Karpas-422 (cell line): ENCODE measurements around the gene SLC4A1AP. TPM values are rescaled to one million over a fixed set of nuclear protein-coding genes. Genes with fewer than 3 reads are reported as not detected.
A peak's percentile ranks its signal among the peaks of the same experiment; 100 is the strongest.

Experiments
- DNase-seq: peaks from one replicate; pipeline ENCODE4 v3.0.0-alpha.2; 2015
- H2AFZ ChIP-seq: fragments of 200-600 bp; sonication (generic); 2 replicates; pipeline ENCODE4 v1.6.1; 2014; ENCODE audit warnings: antibody characterized with exemption, low read length, mixed read lengths
- H3K27ac ChIP-seq: fragments of 200-600 bp; sonication (generic); 2 replicates; pipeline ENCODE4 v1.5.1; 2014; ENCODE audit warnings: mild to moderate bottlenecking, low read length, moderate library complexity
- H3K27me3 ChIP-seq: fragments of 200-600 bp; sonication (generic); 2 replicates; pipeline ENCODE4 v1.6.1; 2014; ENCODE audit warnings: low read length, mixed read lengths
- H3K36me3 ChIP-seq: fragments of 200-600 bp; sonication (generic); 2 replicates; pipeline ENCODE4 v1.6.1; 2014; ENCODE audit warnings: low read length, mixed read lengths; ENCODE audit not compliant: insufficient read depth
- H3K4me1 ChIP-seq: fragments of 200-600 bp; sonication (generic); 2 replicates; pipeline ENCODE4 v1.6.1; 2014; ENCODE audit warnings: mild to moderate bottlenecking, low read length, mixed read lengths
- H3K4me2 ChIP-seq: fragments of 200-600 bp; sonication (generic); 2 replicates; pipeline ENCODE4 v1.6.1; 2014; ENCODE audit warnings: low read length, low read depth, mild to moderate bottlenecking; ENCODE audit not compliant: poor library complexity, severe bottlenecking
- H3K4me3 ChIP-seq: fragments of 200-600 bp; sonication (generic); 2 replicates; pipeline ENCODE4 v1.5.1; 2014; ENCODE audit warnings: mild to moderate bottlenecking, antibody characterized with exemption, low read length, mixed read lengths
- H3K79me2 ChIP-seq: fragments of 200-600 bp; sonication (generic); 2 replicates; pipeline ENCODE4 v1.6.1; 2014; ENCODE audit warnings: mild to moderate bottlenecking, low read length, mixed read lengths
- H3K9ac ChIP-seq: fragments of 200-600 bp; sonication (generic); 2 replicates; pipeline ENCODE4 v1.6.0; 2014; ENCODE audit warnings: low read length
- H3K9me2 ChIP-seq: fragments of 200-600 bp; sonication (generic), shearing (Covaris generic); replicated peaks from 2 replicates; pipeline ENCODE4 v1.6.0; 2014; ENCODE audit warnings: mild to moderate bottlenecking, low read length, moderate library complexity; ENCODE audit not compliant: insufficient read depth
- H3K9me3 ChIP-seq: fragments of 300-700, 200-600 bp; sonication (generic); 2 replicates; pipeline ENCODE4 v1.6.1; 2014; ENCODE audit warnings: low read length, mixed read lengths
- H4K20me1 ChIP-seq: fragments of 200-600 bp; sonication (generic); 2 replicates; pipeline ENCODE4 v1.6.1; 2014; ENCODE audit warnings: mild to moderate bottlenecking, antibody characterized with exemption, low read length, low read depth; ENCODE audit not compliant: insufficient read depth
- total RNA-seq: library from RNA; depleted of rRNA; stranded (reverse); fragments of >200 nt; shearing (Covaris generic); gene quantifications from 2 replicates; pipeline ENCODE4 v1.2.3, GENCODE V29; 2014; ENCODE audit warnings: low replicate concordance

The SLC4A1AP gene
- total RNA-seq, 1 experiment from 2014 or later: 19.8 TPM

DNA sequence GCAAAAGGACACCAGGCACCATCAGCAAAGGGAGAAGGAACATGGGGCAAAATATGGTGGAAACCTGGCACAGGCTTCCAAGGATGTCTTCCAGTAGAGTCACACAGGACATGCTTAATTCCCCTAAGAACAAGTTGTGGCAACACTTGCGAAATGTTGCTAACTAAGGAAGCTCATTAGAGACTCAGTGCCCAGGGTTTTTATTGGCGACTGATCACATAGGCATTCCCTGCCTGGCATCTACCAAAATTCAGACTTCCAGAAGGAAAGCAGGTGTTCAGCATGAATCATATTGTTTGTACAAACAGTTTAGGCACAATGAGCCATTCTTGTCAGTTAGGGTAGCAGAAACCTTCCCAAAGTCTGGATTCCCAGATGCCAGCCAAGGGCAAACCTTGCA is 25.7 kb downstream of the SLC4A1AP start:
- H3K9me2 ChIP-seq: no peaks in the 10 kb centered on the region
- H3K9ac ChIP-seq: no peak overlapping the region
- H3K27ac ChIP-seq: no peak overlapping the region
- H4K20me1 ChIP-seq: no peaks in the 10 kb centered on the region
- H3K9me3 ChIP-seq: no peaks in the 10 kb centered on the region
- no peak overlapping the region for H2AFZ ChIP-seq
- no peak overlapping the region for H3K4me3 ChIP-seq
- H3K27me3 ChIP-seq: no peaks in the 10 kb centered on the region
- H3K36me3 ChIP-seq: peaks cover 6% of the 10 kb centered on the region; the same call in 1 of the 2 replicates
- H3K4me2 ChIP-seq: no peak overlapping the region
- H3K79me2 ChIP-seq: no peaks in the 10 kb centered on the region
- DNase-seq: no peak
- H3K4me1 ChIP-seq: no peaks in the 10 kb centered on the region

DNA sequence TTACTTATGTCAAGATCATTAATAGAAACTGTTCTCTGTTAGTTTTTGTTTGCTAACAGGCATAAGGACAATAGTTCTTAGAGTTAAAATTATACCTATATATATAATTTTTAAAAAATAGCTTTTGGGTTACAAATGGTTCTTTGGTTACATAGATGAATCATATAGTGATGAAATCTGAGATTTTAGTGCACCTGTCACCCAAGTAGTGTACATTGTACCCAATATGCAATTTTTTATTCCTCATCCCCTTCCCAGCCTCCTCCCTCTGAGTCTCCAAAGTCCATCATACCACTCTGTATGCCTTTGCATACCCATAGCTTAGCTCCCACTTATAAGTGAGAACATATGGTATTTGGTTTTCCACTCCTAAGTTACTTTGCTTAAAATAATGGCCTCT is 26.4 kb downstream of the SLC4A1AP start:
- H3K27me3 ChIP-seq: no peaks in the 10 kb centered on the region
- H3K79me2 ChIP-seq: no peaks in the 10 kb centered on the region
- no peak overlapping the region for H3K27ac ChIP-seq
- H4K20me1 ChIP-seq: no peaks in the 10 kb centered on the region
- no peaks in the 10 kb centered on the region for H3K4me1 ChIP-seq
- H2AFZ ChIP-seq: no peak overlapping the region
- no peak overlapping the region for H3K4me3 ChIP-seq
- H3K4me2 ChIP-seq: no peak overlapping the region
- H3K9me2 ChIP-seq: no peaks in the 10 kb centered on the region
- peaks cover 6% of the 10 kb centered on the region; the same call in 1 of the 2 replicates for H3K36me3 ChIP-seq
- no peak for DNase-seq
- H3K9me3 ChIP-seq: no peaks in the 10 kb centered on the region
- H3K9ac ChIP-seq: no peak overlapping the region

- no peak overlapping the region for H3K4me3 ChIP-seq
- H3K27me3 ChIP-seq: no peaks in the 10 kb centered on the region
- H3K4me2 ChIP-seq: no peak overlapping the region
- no peak overlapping the region for H2AFZ ChIP-seq
- H3K9ac ChIP-seq: no peak overlapping the region
- H3K79me2 ChIP-seq: no peaks in the 10 kb centered on the region
- no peaks in the 10 kb centered on the region for H3K9me3 ChIP-seq
- H4K20me1 ChIP-seq: no peaks in the 10 kb centered on the region
- H3K9me2 ChIP-seq: no peaks in the 10 kb centered on the region
- no peak for DNase-seq
- peaks cover 13% of the 10 kb centered on the region; the same call in 1 of the 2 replicates for H3K36me3 ChIP-seq
- H3K4me1 ChIP-seq: no peaks in the 10 kb centered on the region
- no peak overlapping the region for H3K27ac ChIP-seq
These were observed 34.0 kb downstream of the SLC4A1AP start for GRCh38 chr2:27697660-27698059.

- H4K20me1 ChIP-seq: no peaks in the 10 kb centered on the region
- no peaks in the 10 kb centered on the region for H3K9me3 ChIP-seq
- no peak overlapping the region for H3K9ac ChIP-seq
- H3K9me2 ChIP-seq: no peaks in the 10 kb centered on the region
- no peaks in the 10 kb centered on the region for H3K4me1 ChIP-seq
- H3K4me2 ChIP-seq: no peak overlapping the region
- H3K4me3 ChIP-seq: no peak overlapping the region
- no peaks in the 10 kb centered on the region for H3K79me2 ChIP-seq
- no peaks in the 10 kb centered on the region for H3K27me3 ChIP-seq
- no peak overlapping the region for H3K27ac ChIP-seq
- H2AFZ ChIP-seq: no peak overlapping the region
- H3K36me3 ChIP-seq: no peaks in the 10 kb centered on the region
- DNase-seq: no peak
These were observed 38.0 kb downstream of the SLC4A1AP start for GRCh38 chr2:27701676-27702075.

- H3K4me2 ChIP-seq: no peak overlapping the region
- no peak overlapping the region for H3K9ac ChIP-seq
- no peaks in the 10 kb centered on the region for H3K9me3 ChIP-seq
- H4K20me1 ChIP-seq: no peaks in the 10 kb centered on the region
- no peaks in the 10 kb centered on the region for H3K79me2 ChIP-seq
- no peak overlapping the region for H3K27ac ChIP-seq
- no peak for DNase-seq
- H2AFZ ChIP-seq: no peak overlapping the region
- no peak overlapping the region for H3K4me3 ChIP-seq
- no peaks in the 10 kb centered on the region for H3K9me2 ChIP-seq
- H3K27me3 ChIP-seq: no peaks in the 10 kb centered on the region
- H3K4me1 ChIP-seq: no peaks in the 10 kb centered on the region
- H3K36me3 ChIP-seq: no peaks in the 10 kb centered on the region
These were observed 38.6 kb downstream of the SLC4A1AP start for GRCh38 chr2:27702302-27702701.

DNA sequence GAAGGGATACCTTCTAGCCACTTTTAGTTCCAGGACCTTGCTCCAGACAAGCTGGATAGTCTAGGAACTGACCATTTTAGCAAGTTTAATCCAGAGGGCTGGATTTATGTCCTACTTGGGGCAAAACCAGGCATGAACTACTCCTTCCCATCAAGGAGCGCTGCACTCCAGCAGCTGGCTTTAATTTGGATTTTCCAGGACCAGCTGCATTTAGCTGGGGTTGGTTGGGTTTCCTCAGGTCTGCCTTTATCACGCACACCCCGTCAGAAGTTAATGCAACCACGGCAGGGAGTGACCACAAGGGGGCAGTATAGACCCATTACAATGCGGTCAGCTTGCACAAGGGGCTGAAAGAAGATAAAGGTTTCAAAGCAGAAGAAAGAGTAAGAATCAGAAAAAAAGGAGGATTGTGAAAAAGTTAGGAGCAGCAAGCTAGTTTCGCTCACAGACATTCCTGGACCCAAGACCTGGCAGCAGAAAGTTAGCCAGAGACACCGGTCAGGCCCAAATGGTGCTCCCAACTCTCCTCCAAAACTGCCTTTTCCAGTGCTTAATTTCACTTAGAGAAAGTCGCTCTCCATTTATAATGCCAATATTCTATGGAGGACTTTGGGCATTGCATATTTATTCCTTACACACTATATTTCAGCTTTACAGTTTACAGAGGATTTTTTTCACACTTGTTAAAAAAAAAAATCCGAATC is 40.1 kb downstream of the SLC4A1AP start:
- Histone ChIP-seq H3K4me2 (no peak overlapping the region), H3K4me1 (no peaks in the 10 kb centered on the region), H2AFZ (no peak overlapping the region), H3K36me3 (no peaks in the 10 kb centered on the region), H3K9ac (no peak overlapping the region), H3K4me3 (no peak overlapping the region), H3K79me2 (no peaks in the 10 kb centered on the region), H3K9me3 (no peaks in the 10 kb centered on the region), H4K20me1 (no peaks in the 10 kb centered on the region), H3K27me3 (no peaks in the 10 kb centered on the region), H3K9me2 (no peaks in the 10 kb centered on the region), H3K27ac (no peak overlapping the region)
- peak; percentile 90 for DNase-seq

DNA sequence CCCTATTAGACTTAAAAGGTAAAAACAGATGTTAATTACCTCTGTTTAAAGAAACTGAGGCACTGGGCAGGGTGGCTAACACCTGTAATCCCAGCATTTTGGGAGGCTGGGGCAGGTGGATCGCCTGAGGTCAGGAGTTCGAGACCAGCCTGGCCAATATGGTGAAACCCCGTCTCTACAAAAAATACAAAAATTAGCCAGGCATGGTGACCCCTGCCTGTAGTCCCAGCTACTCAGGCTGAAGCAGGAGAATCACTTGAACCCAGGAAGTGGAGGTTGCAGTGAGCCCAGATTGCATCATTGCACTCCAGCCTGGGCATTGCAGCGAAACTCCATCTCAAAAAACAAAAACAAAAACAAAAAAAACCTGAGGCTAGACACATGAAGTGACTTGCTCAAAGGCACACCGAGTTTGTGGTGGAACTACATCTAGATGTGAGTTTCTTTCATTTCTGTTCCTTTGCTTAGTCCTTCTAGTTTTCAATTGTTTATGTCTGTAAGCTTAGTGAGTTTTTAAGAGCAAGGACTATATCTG is 40.7 kb downstream of the SLC4A1AP start:
- Histone ChIP-seq H3K4me2 (no peak overlapping the region), H3K27me3 (no peaks in the 10 kb centered on the region), H3K27ac (no peak overlapping the region), H3K36me3 (no peaks in the 10 kb centered on the region), H2AFZ (no peak overlapping the region), H3K9me2 (no peaks in the 10 kb centered on the region), H3K9me3 (no peaks in the 10 kb centered on the region), H3K4me3 (no peak overlapping the region), H3K4me1 (no peaks in the 10 kb centered on the region), H3K79me2 (no peaks in the 10 kb centered on the region), H4K20me1 (no peaks in the 10 kb centered on the region), H3K9ac (no peak overlapping the region)
- DNase-seq: no peak

DNA sequence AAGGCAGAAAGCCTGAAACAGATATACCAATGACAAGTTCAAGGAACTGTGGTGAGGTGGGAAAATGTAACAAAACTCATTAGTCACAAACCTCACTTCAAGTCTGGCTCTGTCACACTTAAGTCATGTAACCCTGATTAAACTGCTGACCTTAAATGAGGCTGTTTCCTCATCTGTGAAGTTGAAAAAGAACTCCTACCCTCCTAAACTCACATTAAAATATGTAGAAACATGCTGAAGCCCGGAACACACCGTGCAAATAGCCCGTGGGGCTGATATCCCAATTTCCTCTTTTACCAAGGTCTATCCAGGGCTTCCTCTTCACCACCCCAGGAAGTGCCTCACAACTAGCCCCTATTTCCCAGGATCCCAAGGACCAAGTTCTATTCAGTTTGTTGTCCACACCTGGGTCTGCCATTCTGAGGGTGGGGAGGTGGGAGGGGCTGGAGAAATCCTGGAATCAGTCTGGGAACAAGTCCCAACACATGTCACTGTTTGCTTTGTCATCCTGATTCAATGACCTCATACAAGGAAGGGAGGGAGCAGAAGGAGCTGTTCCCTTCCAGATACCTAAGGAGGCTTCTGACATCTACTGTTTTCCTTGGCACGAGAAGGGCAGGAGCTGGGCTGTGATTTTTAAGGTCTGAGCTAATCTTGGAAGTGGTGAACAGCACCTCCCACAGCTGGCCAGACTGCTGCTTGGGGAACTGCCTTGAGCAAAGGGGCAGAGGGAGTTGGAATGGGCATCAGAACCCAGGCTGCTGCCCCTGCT is 42.3 kb downstream of the SLC4A1AP start:
- H2AFZ ChIP-seq: no peak overlapping the region
- H3K36me3 ChIP-seq: no peaks in the 10 kb centered on the region
- H3K79me2 ChIP-seq: no peaks in the 10 kb centered on the region
- no peaks in the 10 kb centered on the region for H3K27me3 ChIP-seq
- H3K4me2 ChIP-seq: no peak overlapping the region
- no peak for DNase-seq
- H3K4me3 ChIP-seq: no peak overlapping the region
- no peaks in the 10 kb centered on the region for H3K4me1 ChIP-seq
- no peak overlapping the region for H3K27ac ChIP-seq
- no peaks in the 10 kb centered on the region for H3K9me3 ChIP-seq
- no peaks in the 10 kb centered on the region for H4K20me1 ChIP-seq
- no peaks in the 10 kb centered on the region for H3K9me2 ChIP-seq
- no peak overlapping the region for H3K9ac ChIP-seq
